Measurements from ENCODE around the gene SMG7.

SMG7 gene

GRCh38 chr1:183443466-183443865, 28.8 kb upstream of the SMG7 start:
- TF ChIP-seq AEBP2 (tag by site-specific recombination; IDR thresholded peaks at IDR 0.05; ENCODE audit: borderline replicate concordance) (no peak), ZNF18 (tag by site-specific recombination; IDR thresholded peaks at IDR 0.05) (no peak), TRIM28 (IDR thresholded peaks at IDR 0.05; ENCODE audit: borderline replicate concordance, low read length) (no peak), ZNF777 (tag by site-specific recombination; IDR thresholded peaks at IDR 0.05; ENCODE audit: borderline replicate concordance) (no peak), ZNF707 (tag by site-specific recombination; IDR thresholded peaks at IDR 0.05) (no peak), ZNF433 (tag by site-specific recombination; IDR thresholded peaks at IDR 0.05; ENCODE audit: low read depth) (no peak), ZNF639 (tag by site-specific recombination; IDR thresholded peaks at IDR 0.05) (no peak)
- H3K36me3 ChIP-seq (ENCODE audit: control insufficient read depth in 2 of 2, insufficient read depth in 1 of 2, low read length in 2 of 2), result no peaks in the 10 kb centered on the region
- no peaks in the 10 kb centered on the region for H3K4me1 ChIP-seq (ENCODE audit: control insufficient read depth, insufficient read depth, low read length)
- ChIA-PET POLR2A (no interaction called here), CTCF (no interaction called here)
- no peaks in the 10 kb centered on the region for H3K9me3 ChIP-seq (ENCODE audit: control insufficient read depth, insufficient read depth, low read depth, low read length)
- no peak overlapping the region for H3K27ac ChIP-seq (ENCODE audit: extremely low read depth, low read depth, low read length)
- H3K4me3 ChIP-seq (ENCODE audit: low read depth, low read length), result no peak overlapping the region

GRCh38 chr1:183444243-183444642, 28.1 kb upstream of the SMG7 start:
- ChIA-PET CTCF (interaction anchor here (0.6 kb wide), 2 partner anchors 270 to 271 kb away, joined by 3 to 4 read pairs; no protein-coding TSS in a partner anchor), POLR2A (no interaction called here)
- Histone ChIP-seq H3K9me3 (ENCODE audit: control insufficient read depth, insufficient read depth, low read depth, low read length) (no peaks in the 10 kb centered on the region), H3K27ac (ENCODE audit: extremely low read depth, low read depth, low read length) (no peak overlapping the region), H3K4me3 (ENCODE audit: low read depth, low read length) (no peak overlapping the region), H3K36me3 (ENCODE audit: control insufficient read depth in 2 of 2, insufficient read depth in 1 of 2, low read length in 2 of 2) (no peaks in the 10 kb centered on the region), H3K4me1 (ENCODE audit: control insufficient read depth, insufficient read depth, low read length) (no peaks in the 10 kb centered on the region)
- TF ChIP-seq PRDM1 (tag by site-specific recombination; IDR thresholded peaks at IDR 0.05) (peak; percentile 86), REST (tag by site-specific recombination; IDR thresholded peaks at IDR 0.05) (peak; percentile 55), ZBTB8A (tag by site-specific recombination; IDR thresholded peaks at IDR 0.05) (no peak), ZNF221 (tag by site-specific recombination; IDR thresholded peaks at IDR 0.05; ENCODE audit: borderline replicate concordance) (no peak)

GRCh38 chr1:183449223-183449770, 23.0 kb upstream of the SMG7 start:
- Histone ChIP-seq H3K4me3 (ENCODE audit: low read depth, low read length) (no peak overlapping the region), H3K27ac (ENCODE audit: extremely low read depth, low read depth, low read length) (no peak overlapping the region), H3K9me3 (ENCODE audit: control insufficient read depth, insufficient read depth, low read depth, low read length) (no peaks in the 10 kb centered on the region), H3K4me1 (ENCODE audit: control insufficient read depth, insufficient read depth, low read length) (no peaks in the 10 kb centered on the region), H3K36me3 (ENCODE audit: control insufficient read depth in 2 of 2, insufficient read depth in 1 of 2, low read length in 2 of 2) (no peaks in the 10 kb centered on the region)
- CTCF ChIA-PET, result no interaction called here
- POLR2A ChIA-PET, result no interaction called here
- TF ChIP-seq ZNF704 (tag by site-specific recombination; IDR thresholded peaks at IDR 0.05) (no peak), ZNF292 (tag by site-specific recombination; IDR thresholded peaks at IDR 0.05; ENCODE audit: borderline replicate concordance, low read depth) (no peak), ZNF132 (tag by site-specific recombination; IDR thresholded peaks at IDR 0.05; ENCODE audit: borderline replicate concordance) (no peak), ZNF626 (tag by site-specific recombination; IDR thresholded peaks at IDR 0.05) (no peak), ZNF26 (tag by site-specific recombination; IDR thresholded peaks at IDR 0.05) (no peak), ZNF639 (tag by site-specific recombination; IDR thresholded peaks at IDR 0.05) (no peak), ZNF473 (tag by site-specific recombination; IDR thresholded peaks at IDR 0.05) (no peak), HOXA7 (CRISPR knock-in tag; IDR thresholded peaks at IDR 0.05; ENCODE audit: borderline replicate concordance) (no peak), ZXDB (tag by site-specific recombination; IDR thresholded peaks at IDR 0.05) (no peak)

All from HEK293 (cell line).